Neutrophil (primary cell): ENCODE data around the gene ABCC3.

Experiments used
- H3K27ac ChIP-seq: fragments of 200-600 bp; sonication (generic); 2 replicates; pipeline ENCODE4 v1.5.1; 2016; ENCODE audit warnings: mild to moderate bottlenecking, moderate library complexity
- H3K27me3 ChIP-seq: fragments of 200-600 bp; sonication (generic); 2 replicates; pipeline ENCODE4 v1.6.0; 2016; ENCODE audit warnings: mild to moderate bottlenecking
- H3K36me3 ChIP-seq: fragments of 200-600 bp; sonication (generic); 2 replicates; pipeline ENCODE4 v1.5.1; 2017
- H3K4me1 ChIP-seq, 2 experiments: fragments of 200-600 bp in 1 of 2; sonication (generic) in 1 of 2; 1 replicate in 1 of 2; 2 replicates in 1 of 2; pipeline versions ENCODE4 v1.5.1 to v1.6.1; 2013 to 2016; ENCODE audit warnings: low read depth in 1 of 2, low read length in 1 of 2, mild to moderate bottlenecking in 1 of 2, moderate library complexity in 1 of 2; ENCODE audit not compliant: control insufficient read depth in 1 of 2, insufficient read depth in 1 of 2
- H3K4me3 ChIP-seq, 2 experiments: fragments of 200-600 bp in 1 of 2; sonication (generic) in 1 of 2; 1 replicate in 1 of 2; 2 replicates in 1 of 2; pipeline ENCODE4 v1.5.1; 2013 to 2016; ENCODE audit warnings: low read depth in 1 of 2, low read length in 1 of 2, mild to moderate bottlenecking in 1 of 2, moderate library complexity in 1 of 2
- H3K9me3 ChIP-seq: fragments of 200-600 bp; sonication (generic); 2 replicates; pipeline ENCODE4 v1.5.1; 2016
- TF ChIP-seq, protein P1 (sequence below): fragments of 200-600 bp; sonication (generic); IDR thresholded peaks from 2 replicates; pipeline ENCODE4 v1.5.1; 2016; ENCODE audit warnings: antibody characterized with exemption

ABCC3 gene

DNA sequence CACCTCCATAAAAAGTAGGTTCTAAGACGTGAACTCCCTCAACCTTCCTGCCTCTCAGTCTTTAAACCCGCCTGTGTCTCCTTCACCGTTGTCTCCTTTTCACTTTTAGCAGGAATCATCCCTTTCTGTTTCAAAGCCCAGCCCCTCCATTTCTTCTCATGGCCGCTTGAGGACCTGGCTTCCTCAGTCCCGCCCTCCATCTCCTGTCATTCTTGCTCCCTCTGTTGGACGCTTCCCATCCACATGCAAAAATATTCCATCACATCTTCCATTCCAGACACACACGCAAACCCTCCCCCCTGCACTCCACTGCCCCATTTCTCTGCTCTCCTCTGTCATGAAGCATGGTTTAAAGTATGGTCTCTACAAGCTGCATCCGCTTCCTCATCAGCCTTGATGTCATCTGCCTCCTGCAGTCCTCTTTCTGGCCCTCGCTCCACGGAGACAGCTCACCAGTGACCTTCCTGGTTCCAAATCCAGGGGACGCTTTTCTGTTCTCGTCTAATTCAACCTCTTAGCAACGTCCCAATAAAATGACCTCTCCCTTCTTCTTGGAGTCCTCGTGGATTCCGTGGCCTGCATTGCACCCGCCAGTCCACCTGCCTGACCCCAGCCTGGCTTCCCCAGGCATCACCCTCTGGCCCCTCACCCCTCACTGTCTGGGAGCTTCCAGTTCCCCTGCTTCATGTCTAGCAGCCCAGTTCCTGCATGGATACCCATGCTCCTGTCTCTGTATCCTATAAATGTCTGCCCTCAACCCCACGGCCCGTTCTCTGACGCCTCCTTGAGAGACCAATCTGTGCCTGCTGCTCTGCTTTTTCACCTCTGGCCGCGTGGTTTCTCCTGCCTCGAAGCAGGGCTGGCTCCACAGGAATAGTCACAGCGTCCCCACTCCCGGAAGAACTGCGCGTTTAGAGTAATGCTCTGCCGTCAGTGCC lies 46.9 kb downstream of the ABCC3 start:
- Histone ChIP-seq H3K36me3 (no peaks in the 10 kb centered on the region), H3K4me3 (no peak overlapping the region), H3K4me1 (no peaks in the 10 kb centered on the region), H3K27ac (no peak overlapping the region), H3K27me3 (peaks cover 22% of the 10 kb centered on the region), H3K9me3 (no peaks in the 10 kb centered on the region)
- TF ChIP-seq, protein P1, sequence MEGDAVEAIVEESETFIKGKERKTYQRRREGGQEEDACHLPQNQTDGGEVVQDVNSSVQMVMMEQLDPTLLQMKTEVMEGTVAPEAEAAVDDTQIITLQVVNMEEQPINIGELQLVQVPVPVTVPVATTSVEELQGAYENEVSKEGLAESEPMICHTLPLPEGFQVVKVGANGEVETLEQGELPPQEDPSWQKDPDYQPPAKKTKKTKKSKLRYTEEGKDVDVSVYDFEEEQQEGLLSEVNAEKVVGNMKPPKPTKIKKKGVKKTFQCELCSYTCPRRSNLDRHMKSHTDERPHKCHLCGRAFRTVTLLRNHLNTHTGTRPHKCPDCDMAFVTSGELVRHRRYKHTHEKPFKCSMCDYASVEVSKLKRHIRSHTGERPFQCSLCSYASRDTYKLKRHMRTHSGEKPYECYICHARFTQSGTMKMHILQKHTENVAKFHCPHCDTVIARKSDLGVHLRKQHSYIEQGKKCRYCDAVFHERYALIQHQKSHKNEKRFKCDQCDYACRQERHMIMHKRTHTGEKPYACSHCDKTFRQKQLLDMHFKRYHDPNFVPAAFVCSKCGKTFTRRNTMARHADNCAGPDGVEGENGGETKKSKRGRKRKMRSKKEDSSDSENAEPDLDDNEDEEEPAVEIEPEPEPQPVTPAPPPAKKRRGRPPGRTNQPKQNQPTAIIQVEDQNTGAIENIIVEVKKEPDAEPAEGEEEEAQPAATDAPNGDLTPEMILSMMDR, result no peak

DNA sequence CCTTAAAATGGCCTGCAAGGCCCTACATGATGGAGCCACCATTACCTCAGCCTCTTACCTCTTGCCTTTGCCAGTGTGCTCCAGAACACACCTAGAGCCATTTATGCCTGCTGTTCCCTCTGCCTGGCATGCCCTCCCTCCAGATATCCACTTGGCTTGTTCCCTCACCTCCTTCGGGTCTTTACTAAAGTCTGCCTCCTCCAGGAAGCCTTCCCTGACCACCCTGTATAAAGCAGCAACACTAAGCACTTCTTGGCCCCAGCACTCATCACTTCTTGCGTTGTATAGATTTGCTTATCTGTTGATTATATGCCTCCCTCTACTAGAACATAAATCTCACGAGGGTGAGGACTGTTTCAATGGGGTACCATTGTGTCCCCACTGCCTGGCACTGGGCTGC lies 47.8 kb downstream of the ABCC3 start:
- H3K4me3 ChIP-seq, result no peak overlapping the region
- H3K27ac ChIP-seq, result no peak overlapping the region
- peaks cover 22% of the 10 kb centered on the region for H3K27me3 ChIP-seq
- H3K9me3 ChIP-seq, result no peaks in the 10 kb centered on the region
- TF ChIP-seq, protein P1, result no peak
- H3K4me1 ChIP-seq, result no peaks in the 10 kb centered on the region
- H3K36me3 ChIP-seq, result no peaks in the 10 kb centered on the region

DNA sequence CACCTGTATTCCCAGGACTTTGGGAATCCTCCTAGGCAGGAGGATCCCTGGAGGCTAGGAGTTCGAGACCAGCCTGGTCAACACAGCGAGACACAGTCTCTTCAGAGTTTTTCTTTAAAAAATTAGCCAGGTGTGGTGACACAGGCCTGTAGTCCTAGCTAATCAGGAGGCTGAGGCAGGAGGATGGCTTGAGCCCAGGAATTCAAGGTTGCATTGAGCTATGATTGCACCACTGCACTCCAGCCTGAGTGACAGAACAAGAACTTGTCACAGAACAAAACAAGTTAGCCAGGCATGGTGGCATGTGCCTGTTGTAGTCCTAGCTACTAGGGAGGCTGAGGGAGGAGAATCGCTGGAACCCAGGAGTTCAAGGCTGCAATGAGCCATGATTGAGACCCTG lies 48.3 kb downstream of the ABCC3 start:
- TF ChIP-seq, protein P1, result no peak
- Histone ChIP-seq H3K4me1 (no peaks in the 10 kb centered on the region), H3K27me3 (peaks cover 22% of the 10 kb centered on the region), H3K27ac (no peak overlapping the region), H3K9me3 (no peaks in the 10 kb centered on the region), H3K36me3 (no peaks in the 10 kb centered on the region), H3K4me3 (no peak overlapping the region)

DNA sequence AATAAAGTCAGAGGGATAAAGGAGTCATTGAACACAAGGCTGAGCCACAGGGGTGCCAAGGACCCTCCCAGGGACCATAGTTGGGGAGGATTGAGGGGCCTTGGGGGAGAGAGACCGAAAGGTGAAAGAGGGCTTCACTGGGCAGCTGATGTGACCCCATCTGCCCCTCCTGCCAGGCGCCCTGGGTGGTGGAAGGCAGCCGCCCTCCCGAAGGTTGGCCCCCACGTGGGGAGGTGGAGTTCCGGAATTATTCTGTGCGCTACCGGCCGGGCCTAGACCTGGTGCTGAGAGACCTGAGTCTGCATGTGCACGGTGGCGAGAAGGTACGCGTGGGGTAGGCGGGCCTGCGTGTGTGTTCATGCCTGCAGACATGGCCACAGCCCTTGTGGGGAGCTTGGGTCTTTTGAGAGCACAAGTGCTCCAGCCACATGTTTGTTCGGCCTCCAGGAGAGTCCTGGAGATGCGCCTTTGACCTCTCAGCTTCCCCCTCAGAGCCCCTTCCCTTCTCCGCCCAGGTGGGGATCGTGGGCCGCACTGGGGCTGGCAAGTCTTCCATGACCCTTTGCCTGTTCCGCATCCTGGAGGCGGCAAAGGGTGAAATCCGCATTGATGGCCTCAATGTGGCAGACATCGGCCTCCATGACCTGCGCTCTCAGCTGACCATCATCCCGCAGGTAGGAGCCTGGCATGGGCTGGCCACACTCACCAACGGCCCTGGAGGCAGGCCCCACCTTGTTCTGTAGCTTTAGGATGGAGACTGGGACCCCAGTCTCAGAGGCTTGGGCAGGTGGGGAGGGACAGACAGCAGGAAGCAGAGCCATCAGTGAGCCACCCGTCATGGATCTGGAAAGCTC lies 49.0 kb downstream of the ABCC3 start:
- Histone ChIP-seq H3K4me1 (no peaks in the 10 kb centered on the region), H3K27me3 (peaks cover 22% of the 10 kb centered on the region), H3K9me3 (no peaks in the 10 kb centered on the region), H3K36me3 (no peaks in the 10 kb centered on the region), H3K27ac (no peak overlapping the region), H3K4me3 (no peak overlapping the region)
- TF ChIP-seq, protein P1, result no peak

DNA sequence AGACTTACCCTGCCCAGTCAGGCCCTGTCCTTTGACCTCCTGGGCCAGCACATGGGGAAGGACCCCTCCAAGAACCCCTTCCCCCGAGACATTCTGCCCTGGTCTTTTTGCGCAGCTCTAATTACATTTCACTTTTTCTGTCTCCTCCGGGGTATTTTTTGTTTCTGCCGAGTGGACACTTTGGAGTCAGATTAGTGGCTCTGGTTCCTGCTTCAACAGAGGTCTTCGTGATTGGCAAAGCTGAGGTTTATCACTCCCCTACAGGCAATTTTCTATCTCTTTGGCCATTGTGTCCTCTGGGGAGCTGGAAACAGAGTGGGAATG lies 49.6 kb downstream of the ABCC3 start:
- H3K27me3 ChIP-seq, result peaks cover 22% of the 10 kb centered on the region
- no peak overlapping the region for H3K4me3 ChIP-seq
- no peaks in the 10 kb centered on the region for H3K9me3 ChIP-seq
- TF ChIP-seq, protein P1, result no peak
- no peaks in the 10 kb centered on the region for H3K4me1 ChIP-seq
- H3K27ac ChIP-seq, result no peak overlapping the region
- H3K36me3 ChIP-seq, result no peaks in the 10 kb centered on the region
